Smooth muscle cell (in vitro differentiated cells): ENCODE results near the gene RASL12. TPM values are rescaled to one million over a fixed set of nuclear protein-coding genes. Genes with fewer than 3 reads are reported as not detected.

Experiments
- DNase-seq: peaks from one replicate; lab custom pipeline; 2025; ENCODE audit not compliant: unreplicated experiment; lab: John Stamatoyannopoulos, UW
- H2AFZ ChIP-seq: fragments of 200-600 bp; sonication (generic); 2 replicates; pipeline ENCODE4 v1.6.0; 2016; ENCODE audit warnings: antibody characterized with exemption, low read depth, mild to moderate bottlenecking
- H3F3A ChIP-seq: fragments of 200-600 bp; sonication (generic); 2 replicates; pipeline ENCODE4 v1.6.0; 2017; ENCODE audit warnings: antibody characterized with exemption, low read depth
- H3K27ac ChIP-seq: fragments of 200-600 bp; sonication (generic); 2 replicates; pipeline ENCODE4 v1.5.1; 2016; ENCODE audit warnings: low read depth, mild to moderate bottlenecking
- H3K27me3 ChIP-seq: fragments of 200-600 bp; sonication (generic); 2 replicates; pipeline ENCODE4 v1.6.1; 2016; ENCODE audit warnings: low read depth, mild to moderate bottlenecking
- H3K36me3 ChIP-seq: fragments of 200-600 bp; sonication (generic); 2 replicates; pipeline ENCODE4 v1.5.1; 2016; ENCODE audit warnings: low read depth
- H3K4me1 ChIP-seq: fragments of 200-600 bp; sonication (generic); 2 replicates; pipeline ENCODE4 v1.5.1; 2016; ENCODE audit warnings: low read depth
- H3K4me2 ChIP-seq: fragments of 200-600 bp; sonication (generic); 2 replicates; pipeline ENCODE4 v1.6.0; 2016; ENCODE audit warnings: mild to moderate bottlenecking
- H3K4me3 ChIP-seq: fragments of 200-600 bp; sonication (generic); 2 replicates; pipeline ENCODE4 v1.5.1; 2016; ENCODE audit warnings: mild to moderate bottlenecking
- H3K79me2 ChIP-seq: fragments of 200-600 bp; sonication (generic); 2 replicates; pipeline ENCODE4 v1.6.0; 2016; ENCODE audit warnings: low read depth, mild to moderate bottlenecking
- H3K9ac ChIP-seq: fragments of 200-600 bp; sonication (generic); 2 replicates; pipeline ENCODE4 v1.6.0; 2016; ENCODE audit warnings: low read depth
- H3K9me3 ChIP-seq: fragments of 200-600 bp; sonication (generic); replicated peaks from 2 replicates; pipeline ENCODE4 v1.5.1; 2016; ENCODE audit warnings: low read depth
- H4K20me1 ChIP-seq: fragments of 200-600 bp; sonication (generic); 2 replicates; pipeline ENCODE4 v1.6.0; 2016; ENCODE audit warnings: low read depth
- CTCF ChIP-seq: fragments of 200-600 bp; sonication (generic); IDR thresholded peaks from 2 replicates; pipeline ENCODE4 v1.5.1; 2017; ENCODE audit warnings: borderline replicate concordance, mild to moderate bottlenecking, antibody characterized with exemption; ENCODE audit not compliant: insufficient read depth, poor library complexity, severe bottlenecking
- WGBS: methylation state at CpG from one replicate; pipeline ENCODE4 v1.1.7; 2016; ENCODE audit warnings: low lambda C conversion rate; 5-methylcytosine and 5-hydroxymethylcytosine counted together
- polyA plus RNA-seq: library from polyadenylated mRNA; unstranded; fragments of >200 nt; fragmentation: Nextera tagmentation; extraction: Ambion mirVana; gene quantifications from 2 replicates; pipeline ENCODE4 v1.2.1, GENCODE V29; 2016
- total RNA-seq: library from RNA; depleted of rRNA; stranded (reverse); fragments of >200 nt; gene quantifications from 2 replicates; pipeline ENCODE4 v1.2.3, GENCODE V29; 2014

RASL12 gene
- total and polyA plus RNA-seq, 2 experiments from 2014 or later = 8.7 to 14.6 TPM

GRCh38 chr15:65056106-65056505 lies 11.7 kb downstream of the RASL12 start:
- Histone ChIP-seq H3F3A (no peaks in the 10 kb centered on the region), H3K4me2 (no peak overlapping the region), H3K27ac (no peak overlapping the region), H2AFZ (no peak overlapping the region), H3K4me1 (no peaks in the 10 kb centered on the region), H3K27me3 (no peaks in the 10 kb centered on the region), H3K79me2 (no peaks in the 10 kb centered on the region), H3K9me3 (no peaks in the 10 kb centered on the region), H3K9ac (no peak overlapping the region), H3K4me3 (no peak overlapping the region), H4K20me1 (peaks cover 4% of the 10 kb centered on the region), H3K36me3 (no peaks in the 10 kb centered on the region)
- no peak for DNase-seq
- WGBS = 87% methylated on average over 9 of the region's 9 CpGs
- no peak for TF ChIP-seq CTCF

GRCh38 chr15:65055201-65055870 lies 12.5 kb downstream of the RASL12 start:
- TF ChIP-seq CTCF = no peak
- H3K27me3 ChIP-seq = no peaks in the 10 kb centered on the region
- H3K9ac ChIP-seq = no peak overlapping the region
- no peak overlapping the region for H3K4me3 ChIP-seq
- no peak overlapping the region for H3K4me2 ChIP-seq
- H3K4me1 ChIP-seq = no peaks in the 10 kb centered on the region
- no peaks in the 10 kb centered on the region for H4K20me1 ChIP-seq
- H3K79me2 ChIP-seq = no peaks in the 10 kb centered on the region
- no peaks in the 10 kb centered on the region for H3K36me3 ChIP-seq
- H2AFZ ChIP-seq = no peak overlapping the region
- 70% methylated on average over 6 of the region's 6 CpGs for WGBS
- no peaks in the 10 kb centered on the region for H3K9me3 ChIP-seq
- no peak for DNase-seq
- no peaks in the 10 kb centered on the region for H3F3A ChIP-seq
- H3K27ac ChIP-seq = no peak overlapping the region

GRCh38 chr15:65054333-65055200 lies 13.2 kb downstream of the RASL12 start:
- no peaks in the 10 kb centered on the region for H3K27me3 ChIP-seq
- WGBS = 79% methylated on average over 20 of the region's 26 CpGs
- no peaks in the 10 kb centered on the region for H4K20me1 ChIP-seq
- H3K79me2 ChIP-seq = no peaks in the 10 kb centered on the region
- no peak for DNase-seq
- no peaks in the 10 kb centered on the region for H3K36me3 ChIP-seq
- no peaks in the 10 kb centered on the region for H3K9me3 ChIP-seq
- no peak overlapping the region for H3K9ac ChIP-seq
- H3K4me2 ChIP-seq = no peak overlapping the region
- no peak overlapping the region for H3K27ac ChIP-seq
- TF ChIP-seq CTCF = peak; percentile 91
- H2AFZ ChIP-seq = no peak overlapping the region
- H3K4me3 ChIP-seq = no peak overlapping the region
- no peaks in the 10 kb centered on the region for H3K4me1 ChIP-seq
- H3F3A ChIP-seq = no peaks in the 10 kb centered on the region
